Measurements from ENCODE around the gene PPARD.
"Not testable (repeated sequence)": the region's sequence is repeated elsewhere in the genome, so short reads cannot be mapped to it uniquely, and the experiment has no call there.

The PPARD gene

GRCh38 chr6:35388030-35388429 is 45.7 kb downstream of the PPARD start:
- DNase-seq, result no peak

- peak; percentile 23 for DNase-seq
These were observed 46.5 kb downstream of the PPARD start for GRCh38 chr6:35388772-35389352.

GRCh38 chr6:35389386-35389785 is 47.0 kb downstream of the PPARD start:
- DNase-seq, result not testable (repeated sequence)

- peak; percentile 91 for DNase-seq
These were observed 49.0 kb downstream of the PPARD start for GRCh38 chr6:35391240-35391968.

GRCh38 chr6:35392111-35392702 is 49.8 kb downstream of the PPARD start:
- DNase-seq, result no peak

- no peak for DNase-seq
These were observed 50.7 kb downstream of the PPARD start for GRCh38 chr6:35392773-35393672.

- DNase-seq, result peak; percentile 43
These were observed 54.6 kb downstream of the PPARD start for GRCh38 chr6:35396991-35397390.

- DNase-seq, result no peak
These were observed 55.6 kb downstream of the PPARD start for GRCh38 chr6:35397806-35398418.

- no peak for DNase-seq
These were observed 56.2 kb downstream of the PPARD start for GRCh38 chr6:35398526-35398925.

- DNase-seq, result no peak
These were observed 57.8 kb downstream of the PPARD start for GRCh38 chr6:35400111-35400510.

GRCh38 chr6:35400901-35401311 is 58.5 kb downstream of the PPARD start:
- no peak for DNase-seq

- DNase-seq, result no peak
These were observed 59.2 kb downstream of the PPARD start for GRCh38 chr6:35401514-35401913.

GRCh38 chr6:35402136-35402855 is 59.9 kb downstream of the PPARD start:
- no peak for DNase-seq

- DNase-seq, result no peak
These were observed 60.5 kb downstream of the PPARD start for GRCh38 chr6:35402856-35403191.

- DNase-seq, result no peak
These were observed 61.4 kb downstream of the PPARD start for GRCh38 chr6:35403544-35404442.

GRCh38 chr6:35406711-35407485 is 64.5 kb downstream of the PPARD start:
- no peak for DNase-seq

- no peak for DNase-seq
These were observed 66.9 kb downstream of the PPARD start for GRCh38 chr6:35409245-35409644.

- DNase-seq, result no peak
These were observed 67.8 kb downstream of the PPARD start for GRCh38 chr6:35410131-35410530.

GRCh38 chr6:35411066-35411465 is 68.7 kb downstream of the PPARD start:
- DNase-seq, result no peak

- no peak for DNase-seq
These were observed 69.7 kb downstream of the PPARD start for GRCh38 chr6:35412102-35412501.

Measured in HCEC 1CT (cell line).